Psoas muscle (tissue), 8 donors: ENCODE results near the gene SOX12. TPM values are rescaled to one million over a fixed set of nuclear protein-coding genes. Genes with fewer than 3 reads are reported as not detected.

Source experiments
- ATAC-seq, 4 donors: fragments of 200-7000 bp; cut with Tn5 transposase; one replicate each; pipeline ENCODE4 v1.9.1; 2020; ENCODE audit warnings: moderate library complexity in 3 of 4, mild to moderate bottlenecking in 2 of 4
- DNase-seq, 2 donors: peaks; one replicate each; pipeline ENCODE4 v3.0.0-alpha.2; 2020
- H3K27ac ChIP-seq: fragments of 200-600 bp; one replicate; pipeline ENCODE4 v1.8.0; 2022
- H3K27me3 ChIP-seq, 3 donors: fragments of 200-600 bp in 1 of 3; one replicate each; pipeline versions ENCODE4 v1.6.1 to v1.8.0; 2013 to 2022; ENCODE audit warnings: low read length in 2 of 3, mild to moderate bottlenecking in 2 of 3, moderate library complexity in 1 of 3; ENCODE audit not compliant: insufficient read depth in 3 of 3
- H3K36me3 ChIP-seq, 2 donors: fragments of 200-600 bp in 1 of 2; one replicate each; pipeline versions ENCODE4 v1.6.1 to v1.8.0; 2013 to 2022; ENCODE audit warnings: low read depth in 1 of 2, mild to moderate bottlenecking in 1 of 2, moderate library complexity in 1 of 2; ENCODE audit not compliant: insufficient read depth in 1 of 2
- H3K4me1 ChIP-seq: fragments of 200-600 bp; one replicate; pipeline ENCODE4 v1.8.0; 2022
- H3K4me3 ChIP-seq: fragments of 200-600 bp; one replicate; pipeline ENCODE4 v1.8.0; 2022; ENCODE audit warnings: mild to moderate bottlenecking
- H3K9me3 ChIP-seq: fragments of 200-600 bp; one replicate; pipeline ENCODE4 v1.8.0; 2022
- WGBS, 3 donors: extraction: QIAGEN DNeasy Blood & Tissue Kit; methylation state at CpG; one replicate each; pipeline versions ENCODE4 v1.1.6 to v1.1.7; 2013; 5-methylcytosine and 5-hydroxymethylcytosine counted together
- intact Hi-C, 2 donors: fragments of 100-400 bp; cut with DNase I; formaldehyde crosslinking; loops; one replicate each; pipeline versions ENCODE4 v1.11.0 to v1.14.2; 2022
- polyA plus RNA-seq, 3 donors: library from polyadenylated mRNA; stranded (reverse); fragments of 200-250 nt; gene quantifications; one replicate each; pipeline ENCODE4 v1.2.3, GENCODE V29; 2013
- total RNA-seq, 4 donors: library from RNA; stranded (reverse); fragmentation: NEBNext Ultra II Directional in 2 of 4; extraction: Animal tissue kit (Norgen Biotek cat#: 25700) in 2 of 4; gene quantifications; one replicate each; pipeline versions ENCODE4 v1.2.1 to v1.2.4, GENCODE V29; 2021 to 2023
- TF ChIP-seq, protein P1 (sequence below): fragments of 200-600 bp; IDR thresholded peaks from one replicate; pipeline ENCODE4 v1.8.0; 2022; ENCODE audit warnings: antibody characterized with exemption
- donor health status: healthy with polysubstance abuse.
- donor health status: DM: no; HTN: no; CAD: no; lungs with moderate emphysema.
- donor health status: Bipolar disorder and iron deficiency.
- donor health status: healthy.
- donor health status: DM: yes; HTN: yes; CAD: no.
- donor health status: DM: no; HTN: no; CAD: no.
- donor health status: DM: no; HTN: no; CAD: no.
- donor health status: DM: yes; HTN: yes; CAD: no.

Gene SOX12
- total and polyA plus RNA-seq, 7 donors: 1.2 to 5.7 (median 3.6) TPM

DNA sequence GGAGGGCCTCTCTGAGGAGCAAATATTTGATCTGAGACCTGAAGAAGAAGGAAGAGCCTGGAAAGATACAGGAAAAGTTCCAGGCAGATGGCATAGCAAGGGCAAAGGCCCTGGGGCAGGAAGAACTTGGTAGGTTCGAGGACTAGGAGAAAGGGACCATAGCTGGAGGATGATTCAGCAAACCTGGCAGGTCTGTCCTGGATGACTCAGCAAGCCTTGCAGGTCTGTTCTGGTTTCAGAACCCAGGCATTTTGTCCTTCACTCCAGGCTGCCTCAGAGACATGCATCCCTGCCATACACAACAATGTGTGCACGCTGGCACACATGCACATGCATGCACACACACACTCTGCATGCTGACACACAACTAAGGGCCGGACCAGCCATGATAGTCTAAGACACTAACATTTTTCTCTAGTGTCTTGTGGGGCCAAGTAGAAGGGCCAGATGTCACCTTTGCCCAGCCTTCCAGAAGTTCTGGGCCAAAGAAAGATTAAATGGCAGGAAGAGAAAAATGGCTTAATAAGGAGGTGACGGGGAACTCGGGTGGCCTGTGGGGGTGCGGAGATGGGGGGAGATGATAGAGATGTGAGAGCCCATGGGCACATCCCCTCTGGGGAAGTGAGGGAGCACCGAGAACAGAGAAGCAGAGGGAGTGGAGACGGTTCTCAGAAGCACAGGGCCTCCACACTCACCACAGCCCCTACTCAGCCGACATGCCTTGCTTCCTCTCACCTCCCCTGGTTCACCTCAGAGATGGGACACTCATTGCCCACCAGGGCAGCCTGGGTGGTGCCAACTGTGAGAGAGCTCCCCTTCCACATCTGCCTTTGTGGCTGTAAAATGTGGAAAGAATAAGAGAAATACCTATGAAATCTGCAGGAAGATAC is 39.8 kb downstream of the SOX12 start:
- H3K4me3 ChIP-seq: no peak overlapping the region
- no peaks in the 10 kb centered on the region for H3K36me3 ChIP-seq
- no peak overlapping the region for H3K27ac ChIP-seq
- 82 to 91% (median 86%) methylated on average over 9 of the region's 9 CpGs for WGBS, 3 donors
- no peaks in the 10 kb centered on the region for H3K4me1 ChIP-seq
- H3K9me3 ChIP-seq: no peaks in the 10 kb centered on the region
- TF ChIP-seq, protein P1, sequence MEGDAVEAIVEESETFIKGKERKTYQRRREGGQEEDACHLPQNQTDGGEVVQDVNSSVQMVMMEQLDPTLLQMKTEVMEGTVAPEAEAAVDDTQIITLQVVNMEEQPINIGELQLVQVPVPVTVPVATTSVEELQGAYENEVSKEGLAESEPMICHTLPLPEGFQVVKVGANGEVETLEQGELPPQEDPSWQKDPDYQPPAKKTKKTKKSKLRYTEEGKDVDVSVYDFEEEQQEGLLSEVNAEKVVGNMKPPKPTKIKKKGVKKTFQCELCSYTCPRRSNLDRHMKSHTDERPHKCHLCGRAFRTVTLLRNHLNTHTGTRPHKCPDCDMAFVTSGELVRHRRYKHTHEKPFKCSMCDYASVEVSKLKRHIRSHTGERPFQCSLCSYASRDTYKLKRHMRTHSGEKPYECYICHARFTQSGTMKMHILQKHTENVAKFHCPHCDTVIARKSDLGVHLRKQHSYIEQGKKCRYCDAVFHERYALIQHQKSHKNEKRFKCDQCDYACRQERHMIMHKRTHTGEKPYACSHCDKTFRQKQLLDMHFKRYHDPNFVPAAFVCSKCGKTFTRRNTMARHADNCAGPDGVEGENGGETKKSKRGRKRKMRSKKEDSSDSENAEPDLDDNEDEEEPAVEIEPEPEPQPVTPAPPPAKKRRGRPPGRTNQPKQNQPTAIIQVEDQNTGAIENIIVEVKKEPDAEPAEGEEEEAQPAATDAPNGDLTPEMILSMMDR: no peak
- H3K27me3 ChIP-seq: no peaks in the 10 kb centered on the region
- intact Hi-C loops: loop anchor here in 1 of 2 donors (5.0 kb wide), 1 partner anchor 32 kb away; no protein-coding TSS in a partner anchor
- no peak for DNase-seq
- ATAC-seq: no peak

DNA sequence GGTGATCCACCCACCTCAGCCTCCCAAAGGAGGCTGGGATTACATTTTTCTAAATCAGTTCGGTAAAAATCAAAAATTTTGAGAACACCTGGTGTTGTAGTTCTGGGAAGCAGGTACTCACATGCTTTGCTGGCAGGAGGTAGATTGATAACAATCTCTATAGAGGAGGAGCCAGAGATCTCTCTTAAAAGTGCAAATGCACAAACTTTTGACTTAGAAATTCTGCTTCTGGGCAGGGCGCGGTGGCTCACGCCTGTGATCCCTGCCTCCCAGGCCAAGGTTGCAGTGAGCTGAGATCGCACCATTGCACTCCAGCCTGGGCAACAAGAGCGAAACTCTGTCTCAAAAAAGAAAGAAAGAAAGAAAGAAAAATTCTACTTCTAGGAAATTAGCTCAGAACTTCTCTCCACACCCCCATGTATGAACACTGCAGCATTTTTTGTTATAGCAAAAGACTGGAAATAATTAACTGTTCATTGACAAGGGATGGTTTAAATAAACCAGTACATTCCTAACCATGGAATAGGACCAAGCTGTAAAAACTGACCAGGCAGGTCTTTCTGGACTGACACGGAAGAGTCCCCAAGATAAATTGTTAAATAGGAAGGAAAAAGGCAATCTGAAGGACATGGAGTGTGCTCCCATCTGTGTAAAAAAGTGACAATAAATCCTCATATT is 40.8 kb downstream of the SOX12 start:
- ATAC-seq: no peak
- intact Hi-C loops: no loop called here

DNA sequence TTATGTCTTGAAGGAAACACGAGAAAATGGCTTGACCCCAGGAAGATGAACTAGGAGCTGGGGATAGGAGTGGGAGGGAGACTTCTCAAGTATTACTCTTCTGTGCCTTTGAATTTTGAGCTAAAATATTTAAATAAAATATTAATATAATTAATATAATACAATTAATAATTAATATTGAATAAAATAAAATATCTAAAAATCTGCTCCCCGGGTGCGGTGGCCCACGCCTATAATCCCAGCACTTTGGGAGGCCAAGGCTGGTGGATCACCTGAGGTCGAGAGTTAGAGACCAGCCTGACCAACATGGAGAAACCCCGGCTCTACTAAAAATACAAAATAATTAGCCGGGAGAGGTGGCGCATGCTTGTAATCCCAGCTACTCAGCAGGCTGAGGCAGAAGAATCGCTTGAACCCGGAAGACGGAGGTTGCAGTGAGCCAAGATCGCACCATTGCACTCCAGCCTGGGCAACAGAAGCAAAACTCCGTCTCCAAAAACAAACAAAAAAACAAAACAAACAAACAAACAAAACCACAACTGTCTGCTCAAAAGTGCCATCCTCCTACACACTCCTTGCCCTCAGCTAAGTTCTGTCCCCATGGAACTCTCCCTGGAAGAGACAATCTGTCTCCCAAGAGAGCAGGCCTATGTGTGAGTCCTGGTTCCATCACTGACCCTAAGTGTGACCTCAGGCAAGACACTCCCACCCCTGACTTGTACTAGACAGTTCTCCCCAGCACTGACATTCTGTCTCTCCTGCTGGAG is 41.5 kb downstream of the SOX12 start:
- Histone ChIP-seq H3K36me3 (no peaks in the 10 kb centered on the region), H3K27me3 (no peaks in the 10 kb centered on the region), H3K27ac (no peak overlapping the region), H3K9me3 (no peaks in the 10 kb centered on the region), H3K4me1 (peaks cover 12% of the 10 kb centered on the region), H3K4me3 (no peak overlapping the region)
- intact Hi-C loops: no loop called here
- no peak for DNase-seq
- WGBS, 3 donors: 84 to 93% (median 85%) methylated on average over 13 of the region's 13 CpGs
- TF ChIP-seq, protein P1: no peak
- no peak for ATAC-seq

More for the DNA sequence above, 40.8 kb downstream of the SOX12 start:
- Histone ChIP-seq H3K4me3 (no peak overlapping the region), H3K4me1 (peaks cover 5% of the 10 kb centered on the region), H3K27ac (no peak overlapping the region), H3K9me3 (no peaks in the 10 kb centered on the region), H3K27me3 (no peaks in the 10 kb centered on the region), H3K36me3 (no peaks in the 10 kb centered on the region)
- TF ChIP-seq, protein P1: no peak
- DNase-seq: no peak
- 85 to 90% (median 89%) methylated on average over 7 of the region's 7 CpGs for WGBS, 3 donors

DNA sequence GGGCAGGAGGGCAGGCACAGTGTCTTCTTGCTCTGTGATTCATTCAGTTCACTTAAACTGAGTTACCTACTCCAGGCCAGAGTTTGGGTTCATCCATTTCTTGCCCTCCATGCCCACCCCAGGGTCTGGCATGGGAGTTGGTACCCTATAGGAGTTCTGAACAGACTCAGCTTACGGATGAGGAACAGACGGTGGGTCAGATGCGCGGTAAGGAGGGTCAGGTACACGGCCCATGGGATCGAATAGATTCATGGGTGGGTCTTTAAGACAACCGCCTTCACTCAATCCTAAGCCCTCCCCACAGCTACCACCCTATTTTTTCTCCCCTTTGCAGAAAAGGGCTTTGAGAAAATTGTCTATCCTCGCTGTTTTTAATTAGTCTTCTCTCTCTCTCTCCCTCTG is 42.1 kb downstream of the SOX12 start:
- no peak for ATAC-seq
- peaks cover 18% of the 10 kb centered on the region for H3K4me1 ChIP-seq
- no peaks in the 10 kb centered on the region for H3K9me3 ChIP-seq
- intact Hi-C loops: no loop called here
- DNase-seq: no peak
- no peaks in the 10 kb centered on the region for H3K36me3 ChIP-seq
- H3K27me3 ChIP-seq: no peaks in the 10 kb centered on the region
- H3K27ac ChIP-seq: no peak overlapping the region
- TF ChIP-seq, protein P1: no peak
- no peak overlapping the region for H3K4me3 ChIP-seq
- WGBS, 3 donors: 73 to 92% (median 85%) methylated on average over 8 of the region's 8 CpGs
